NCI-H2081 treated with DMSO at 0.1 percent for 48 hours (cell line): ENCODE results near the gene COX5A.
A peak's percentile ranks its signal among the peaks of the same experiment; 100 is the strongest.
"Not testable (repeated sequence)": the region's sequence is repeated elsewhere in the genome, so short reads cannot be mapped to it uniquely, and the experiment has no call there.

Experiments
- DNase-seq: peaks from one replicate; lab custom pipeline; 2025; lab: John Stamatoyannopoulos, UW

The COX5A gene

DNA sequence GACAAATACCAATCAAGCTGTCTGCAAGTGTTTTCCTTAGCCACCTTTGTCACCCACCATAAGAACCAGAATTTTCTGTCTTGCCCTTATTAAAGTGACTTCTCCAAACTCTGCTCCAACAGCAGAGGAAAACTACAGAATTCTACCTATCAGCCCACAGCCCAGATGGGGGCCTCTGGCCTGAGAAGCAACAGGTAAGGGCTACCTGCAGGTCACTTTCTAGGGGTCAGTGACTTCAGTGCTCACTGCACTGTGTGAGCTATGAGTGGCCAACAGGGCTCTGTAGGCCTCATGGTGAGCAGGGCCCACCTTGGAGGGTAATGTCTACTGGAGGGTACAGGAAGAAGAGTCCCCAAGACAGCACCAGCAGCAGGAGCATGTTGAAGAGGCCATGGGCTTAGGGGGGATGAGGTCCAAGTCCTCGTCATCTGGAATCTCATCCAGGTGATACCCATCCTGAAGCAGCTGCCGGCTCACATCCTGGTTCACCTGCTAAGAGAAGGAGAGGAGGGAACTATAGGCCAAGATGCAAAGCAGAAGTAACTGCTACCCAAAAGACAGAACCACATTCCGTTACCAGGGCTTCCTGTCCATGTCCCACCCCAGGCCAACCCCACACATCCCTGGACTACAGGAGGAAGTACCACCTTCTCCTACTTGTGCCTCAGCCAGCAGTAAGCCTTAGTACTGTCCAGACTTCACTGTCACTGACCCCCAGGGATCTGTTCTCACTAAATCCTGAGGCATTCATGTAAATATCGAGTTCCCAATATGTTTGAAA is 35.4 kb downstream of the COX5A start:
- DNase-seq, result no peak

DNA sequence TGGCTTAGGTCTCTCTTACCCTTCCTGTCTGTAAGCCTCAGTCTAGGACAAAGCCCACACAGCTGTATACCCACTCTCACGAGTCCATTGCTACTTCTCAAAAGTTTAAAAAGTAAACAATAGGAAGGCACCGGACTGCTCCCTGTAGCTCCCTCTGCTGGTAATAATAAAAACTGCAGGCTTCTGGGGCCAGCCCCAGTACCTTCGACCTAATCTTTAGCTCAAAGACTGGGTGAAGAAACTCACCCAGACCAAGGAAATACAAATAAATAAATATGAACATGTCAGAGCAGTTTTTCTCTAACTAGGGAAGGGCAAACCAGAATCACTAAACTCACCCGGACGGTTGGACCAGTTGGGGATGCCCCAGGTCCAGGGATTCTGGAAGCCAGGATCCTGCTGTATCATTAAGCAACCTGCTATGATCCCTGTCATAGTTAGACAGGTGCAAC is 36.2 kb downstream of the COX5A start:
- no peak for DNase-seq

DNA sequence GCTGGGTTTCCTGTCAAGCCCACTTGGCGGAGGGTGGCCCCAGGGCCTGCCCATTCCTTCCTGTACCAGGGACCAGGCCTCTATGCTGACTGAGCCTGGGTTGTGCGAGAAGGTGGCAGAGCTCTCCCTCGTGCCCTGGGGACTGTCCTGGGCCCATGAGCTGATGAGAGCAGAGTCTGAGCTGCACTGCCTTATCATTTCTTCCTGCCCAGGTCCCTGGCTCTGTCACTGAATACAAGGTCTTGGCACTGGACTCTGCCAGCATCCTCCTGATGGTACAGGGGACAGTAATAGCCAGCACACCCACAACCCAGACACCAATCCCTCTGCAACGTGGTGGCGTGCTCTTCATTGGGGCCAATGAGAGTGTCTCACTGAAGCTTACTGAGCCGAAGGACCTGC is 40.6 kb downstream of the COX5A start:
- no peak for DNase-seq

DNA sequence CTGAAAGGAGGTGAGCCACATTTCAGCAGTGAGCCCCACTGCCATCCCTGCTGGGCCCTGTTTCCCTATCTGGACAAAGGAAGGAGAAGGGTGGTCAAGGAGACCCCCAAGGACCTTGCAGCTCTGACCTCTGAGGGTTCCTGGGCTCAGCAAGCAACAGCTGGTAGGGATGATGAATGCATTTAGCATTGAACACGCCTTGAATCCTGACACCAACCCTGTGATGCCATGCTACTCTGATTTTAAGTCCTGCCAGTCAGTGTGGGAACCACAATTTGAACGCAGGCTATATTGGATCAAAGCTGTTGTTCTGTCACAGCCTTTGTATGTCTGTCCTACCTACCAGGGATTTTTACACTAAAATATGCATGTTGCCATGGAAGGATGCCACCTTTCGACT is 41.6 kb downstream of the COX5A start:
- no peak for DNase-seq

- no peak for DNase-seq
These were observed 42.0 kb downstream of the COX5A start for GRCh38 chr15:74895830-74896229.

- not testable (repeated sequence) for DNase-seq
These were observed 43.5 kb downstream of the COX5A start for GRCh38 chr15:74894383-74894782.

DNA sequence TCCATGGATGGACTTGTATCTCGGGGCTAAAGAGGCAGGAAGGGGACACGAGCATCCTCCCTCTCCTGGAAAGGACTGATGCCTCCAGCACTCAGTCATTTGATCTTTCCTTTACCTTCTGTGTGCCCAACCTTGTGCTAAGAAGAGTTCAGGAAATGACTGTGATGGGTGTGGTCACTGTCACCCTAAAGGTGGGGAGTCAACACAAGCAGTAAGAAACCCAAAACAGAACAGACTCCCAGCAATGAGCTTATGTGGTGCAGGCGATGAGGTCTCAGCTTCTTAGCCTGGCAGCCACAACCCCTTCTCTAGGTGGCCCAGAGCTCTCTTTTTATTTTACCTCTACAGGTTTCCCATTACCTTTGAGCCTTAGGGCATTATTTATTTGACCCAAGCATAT is 44.2 kb downstream of the COX5A start:
- DNase-seq, result no peak

GRCh38 chr15:74892931-74893330 is 44.9 kb downstream of the COX5A start:
- no peak for DNase-seq

DNA sequence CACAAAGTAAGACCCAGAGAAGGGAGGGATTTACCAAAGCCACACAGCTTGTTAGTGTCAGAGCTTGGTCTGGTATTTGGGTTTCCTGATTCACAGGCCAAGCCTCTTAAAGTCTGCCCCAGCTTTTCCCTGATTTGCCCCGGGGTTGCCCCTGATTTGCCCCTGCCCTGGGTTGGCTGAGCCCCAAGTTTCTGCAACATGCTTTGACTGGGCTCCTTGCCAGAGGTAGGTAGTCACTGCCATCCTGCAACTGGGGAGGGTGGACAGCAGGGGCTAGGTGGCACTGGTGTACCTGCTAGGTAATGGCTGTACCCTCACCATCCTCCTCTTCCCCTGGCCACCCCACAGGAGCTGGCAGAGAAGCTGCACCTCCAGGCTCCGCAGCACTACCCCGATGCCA is 45.6 kb downstream of the COX5A start:
- DNase-seq, result no peak

GRCh38 chr15:74891469-74891868 is 46.4 kb downstream of the COX5A start:
- no peak for DNase-seq

- no peak for DNase-seq
These were observed 47.3 kb downstream of the COX5A start for GRCh38 chr15:74890665-74890960.

GRCh38 chr15:74889883-74890664 is 47.8 kb downstream of the COX5A start, which contains the start of gene MPI:
MPI (plus strand) TSS chr15:74890042; CDS start chr15:74890074, 32 bp downstream.
- DNase-seq, result peak; percentile 38

- no peak for DNase-seq
These were observed 48.4 kb downstream of the COX5A start for GRCh38 chr15:74889390-74889882.

DNA sequence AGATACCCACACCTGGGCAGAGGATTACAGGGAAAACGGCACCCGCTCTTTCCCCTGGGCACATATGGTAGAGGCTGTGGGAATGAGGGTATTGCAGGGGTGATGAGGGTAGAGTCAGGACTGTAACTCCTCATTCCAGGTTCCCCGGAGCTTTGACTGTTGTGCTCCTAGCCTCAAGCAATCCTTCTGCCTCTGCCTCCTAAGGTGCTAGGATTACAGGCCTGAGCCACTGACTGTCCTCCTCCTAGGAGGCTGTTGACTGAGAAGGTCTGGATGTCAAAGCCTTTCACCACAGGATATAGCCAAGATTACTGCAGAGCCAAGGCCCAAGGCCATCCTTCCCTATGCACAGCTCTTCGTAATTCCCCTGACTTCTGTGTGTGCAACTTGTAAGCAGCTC is 49.2 kb downstream of the COX5A start:
- no peak for DNase-seq

DNA sequence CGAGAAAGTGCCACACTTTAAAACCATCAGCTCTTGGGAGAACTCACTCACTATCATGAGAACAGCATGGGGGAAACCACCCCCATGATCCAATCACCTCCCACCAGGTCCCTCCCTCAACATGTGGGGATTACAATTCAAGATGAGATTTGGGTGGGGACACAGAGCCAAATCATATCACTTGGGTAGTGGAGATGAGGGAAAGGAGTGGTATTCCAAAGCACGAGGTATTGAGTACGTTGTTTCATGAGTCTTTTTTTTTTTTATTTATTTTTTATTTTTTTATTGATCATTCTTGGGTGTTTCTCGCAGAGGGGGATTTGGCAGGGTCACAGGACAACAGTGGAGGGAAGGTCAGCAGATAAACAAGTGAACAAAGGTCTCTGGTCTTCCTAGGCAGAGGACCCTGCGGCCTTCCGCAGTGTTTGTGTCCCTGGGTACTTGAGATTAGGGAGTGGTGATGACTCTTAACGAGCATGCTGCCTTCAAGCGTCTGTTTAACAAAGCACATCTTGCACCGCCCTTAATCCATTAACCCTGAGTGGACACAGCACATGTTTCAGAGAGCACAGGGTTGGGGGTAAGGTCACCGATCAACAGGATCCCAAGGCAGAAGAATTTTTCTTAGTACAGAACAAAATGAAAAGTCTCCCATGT is 50.2 kb downstream of the COX5A start:
- DNase-seq, result not testable (repeated sequence)

DNA sequence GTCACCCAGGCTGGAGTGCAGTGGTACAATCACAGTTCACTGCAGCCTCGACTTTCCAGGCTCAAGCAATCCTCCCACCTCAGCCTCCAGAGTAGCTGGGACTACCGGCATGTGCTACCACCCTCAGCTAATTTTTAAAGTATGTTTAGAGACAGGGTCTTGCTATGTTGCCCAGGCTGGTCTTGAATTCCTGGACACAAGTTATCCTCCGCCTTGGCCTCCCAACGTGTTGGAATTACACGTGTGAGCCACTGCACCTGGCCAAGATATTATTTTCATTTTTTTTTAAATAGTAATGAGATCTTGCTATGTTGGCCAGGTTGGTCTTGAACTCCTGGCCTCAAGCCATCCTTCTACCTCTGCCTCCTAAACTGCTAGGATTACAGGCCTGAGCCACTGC is 52.4 kb downstream of the COX5A start:
- DNase-seq, result no peak

DNA sequence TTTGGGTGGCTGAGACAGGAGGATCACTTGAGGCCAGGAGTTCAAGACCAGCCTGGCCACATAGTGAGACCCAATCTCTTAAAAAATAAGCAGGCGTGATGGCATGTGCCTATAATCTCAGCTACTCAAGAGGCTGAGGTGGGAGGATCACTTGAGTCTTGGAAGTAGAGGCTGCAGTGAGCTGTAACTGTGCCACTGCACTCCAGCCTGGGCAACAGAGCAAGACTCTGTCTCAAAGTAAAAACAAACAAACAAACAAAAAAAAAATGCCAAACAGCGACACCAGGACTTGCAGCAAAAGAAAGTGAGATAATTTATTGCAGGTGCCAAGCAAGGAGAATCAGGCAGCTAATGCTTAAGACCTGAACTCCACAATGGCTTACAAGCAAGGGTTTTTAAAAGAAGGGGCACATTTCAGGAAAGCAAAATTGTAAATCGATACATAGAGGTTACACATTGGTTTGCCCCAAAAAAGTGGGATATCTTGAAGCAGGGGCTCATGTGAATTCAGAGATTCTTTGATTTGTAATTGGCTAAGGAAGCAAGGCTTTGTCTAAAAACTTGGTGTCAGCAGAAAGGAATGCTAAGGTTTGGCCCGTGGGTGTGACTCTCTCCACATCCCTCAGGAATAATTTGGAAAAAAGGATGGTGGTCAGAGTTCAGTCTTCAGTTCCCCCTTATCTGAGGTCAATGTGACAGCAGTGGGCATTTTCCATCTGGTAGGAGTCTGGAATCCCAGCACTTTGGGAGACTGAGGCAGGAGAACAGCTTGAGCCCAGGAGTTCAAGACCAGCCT is 53.2 kb downstream of the COX5A start:
- DNase-seq, result no peak

DNA sequence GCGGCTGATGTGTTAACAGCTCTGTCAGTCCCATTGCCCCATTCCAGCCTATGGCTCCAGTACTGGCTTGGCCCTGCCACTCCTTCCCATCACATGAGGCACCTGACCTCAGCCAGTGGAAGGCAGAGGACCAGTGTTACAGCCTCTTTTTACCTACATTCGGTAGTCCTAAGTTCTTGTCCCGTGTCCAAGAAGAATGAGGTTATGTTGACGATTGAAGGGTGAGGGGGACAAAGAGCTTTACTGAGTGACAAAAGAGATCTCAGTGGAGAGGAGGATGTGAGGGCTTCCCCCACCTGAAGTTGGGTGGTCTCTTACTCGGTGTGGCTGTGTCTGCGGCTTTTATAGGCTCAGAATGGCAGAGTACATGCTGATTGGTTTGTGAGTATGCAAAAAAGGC is 55.3 kb downstream of the COX5A start:
- no peak for DNase-seq

GRCh38 chr15:74878273-74878672 is 59.6 kb downstream of the COX5A start:
- no peak for DNase-seq

GRCh38 chr15:74873756-74874424 is 64.0 kb downstream of the COX5A start:
- no peak for DNase-seq

DNA sequence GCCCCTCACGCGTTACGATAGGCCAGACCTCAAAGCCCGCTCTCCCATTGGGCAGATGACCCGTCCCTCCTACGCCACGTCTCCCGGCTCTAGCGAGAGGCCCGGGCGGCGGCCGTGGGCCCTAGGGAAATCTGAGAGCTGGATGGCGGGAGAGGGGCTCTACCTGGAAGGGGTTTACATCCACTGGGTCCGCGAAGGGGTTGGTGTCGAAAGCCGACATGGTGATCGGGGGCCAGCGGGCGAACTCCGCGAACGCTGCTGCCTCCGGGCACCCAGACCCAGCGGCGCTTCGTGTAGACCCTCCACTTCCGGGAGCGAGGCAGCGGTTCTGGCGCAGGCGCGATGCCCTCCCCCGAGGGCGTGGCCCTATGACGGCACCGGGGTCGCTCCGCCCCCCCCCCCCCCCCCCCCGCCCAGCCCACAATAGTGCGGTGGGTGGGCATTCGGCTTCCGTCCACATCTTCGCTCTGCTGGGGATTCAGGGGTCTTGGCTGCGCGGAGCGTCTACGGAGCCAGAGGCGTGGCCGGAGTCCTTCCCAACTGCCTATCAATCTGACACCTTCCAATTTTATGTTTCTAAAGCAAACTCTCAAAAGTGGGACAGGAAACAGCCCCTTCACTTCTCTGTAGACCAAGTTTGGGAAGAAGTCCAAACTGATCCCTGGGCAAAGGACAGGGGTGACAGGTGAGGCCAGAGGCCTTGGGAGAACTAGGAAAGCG is 64.7 kb downstream of the COX5A start, which contains the start of gene SCAMP2:
TSS of gene SCAMP2 (minus strand) at position 330 of the 720 bp plus-strand sequence. CDS start at position 220, 110 bp downstream.
- peak; percentile 62 for DNase-seq
